Effector memory CD4-positive, alpha-beta T cell (primary cell): Measurements from ENCODE around the gene KNSTRN.

ENCODE experiments used
- DNase-seq, 3 donors: peaks; one replicate each; pipeline ENCODE4 v3.0.0-alpha.2; 2020
- H3K27ac ChIP-seq: 2 replicates; pipeline ENCODE4 v1.7.0; 2013; ENCODE audit warnings: mild to moderate bottlenecking, low read length, moderate library complexity; ENCODE audit not compliant: insufficient read depth, poor library complexity, severe bottlenecking
- H3K27me3 ChIP-seq: replicated peaks from 2 replicates; pipeline ENCODE4 v1.7.0; 2013; ENCODE audit warnings: mild to moderate bottlenecking, low read length; ENCODE audit not compliant: insufficient read depth, control insufficient read depth, poor library complexity, severe bottlenecking
- H3K36me3 ChIP-seq: 2 replicates; pipeline ENCODE4 v1.7.0; 2013; ENCODE audit warnings: mild to moderate bottlenecking, low read length, moderate library complexity; ENCODE audit not compliant: control insufficient read depth, insufficient read depth
- H3K4me1 ChIP-seq: 2 replicates; pipeline ENCODE4 v1.7.0; 2013; ENCODE audit warnings: low read length, mild to moderate bottlenecking; ENCODE audit not compliant: control insufficient read depth, insufficient read depth, poor library complexity, severe bottlenecking
- H3K4me3 ChIP-seq: 2 replicates; pipeline ENCODE4 v1.7.0; 2013; ENCODE audit warnings: low read length, low read depth, mild to moderate bottlenecking; ENCODE audit not compliant: insufficient read depth, poor library complexity, severe bottlenecking
- H3K9me3 ChIP-seq: 2 replicates; pipeline ENCODE4 v1.7.0; 2013; ENCODE audit warnings: mild to moderate bottlenecking, low read length, moderate library complexity; ENCODE audit not compliant: control insufficient read depth

KNSTRN gene

GRCh38 chr15:40379374-40379773, 3.1 kb upstream of the KNSTRN start:
- no peaks in the 10 kb centered on the region for H3K27me3 ChIP-seq
- no peaks in the 10 kb centered on the region for H3K36me3 ChIP-seq
- no peak for DNase-seq
- H3K27ac ChIP-seq = no peak overlapping the region
- H3K4me1 ChIP-seq = peaks cover 5% of the 10 kb centered on the region
- H3K4me3 ChIP-seq = no peak overlapping the region
- no peaks in the 10 kb centered on the region for H3K9me3 ChIP-seq

- DNase-seq = no peak
- no peak overlapping the region for H3K27ac ChIP-seq
- H3K4me3 ChIP-seq = no peak overlapping the region
These were observed 2.7 kb upstream of the KNSTRN start for GRCh38 chr15:40379853-40380252.

GRCh38 chr15:40380636-40381035, 1.9 kb upstream of the KNSTRN start:
- Histone ChIP-seq H3K4me1 (peaks cover 5% of the 10 kb centered on the region), H3K27ac (no peak overlapping the region), H3K9me3 (no peaks in the 10 kb centered on the region), H3K4me3 (no peak overlapping the region), H3K27me3 (no peaks in the 10 kb centered on the region), H3K36me3 (no peaks in the 10 kb centered on the region)
- DNase-seq = no peak

More at GRCh38 chr15:40379853-40380252, 2.7 kb upstream of the KNSTRN start:
- Histone ChIP-seq H3K27me3 (no peaks in the 10 kb centered on the region), H3K36me3 (no peaks in the 10 kb centered on the region), H3K4me1 (peaks cover 5% of the 10 kb centered on the region), H3K9me3 (no peaks in the 10 kb centered on the region)

- Histone ChIP-seq H3K4me1 (peaks cover 5% of the 10 kb centered on the region), H3K27me3 (no peaks in the 10 kb centered on the region), H3K4me3 (no peak overlapping the region), H3K27ac (no peak overlapping the region), H3K9me3 (no peaks in the 10 kb centered on the region), H3K36me3 (peaks cover 5% of the 10 kb centered on the region)
- no peak for DNase-seq
These were observed 547 bp upstream of the KNSTRN start for GRCh38 chr15:40381818-40382529.

GRCh38 chr15:40386480-40386879, 4.0 kb downstream of the KNSTRN start:
- H3K36me3 ChIP-seq = peaks cover 18% of the 10 kb centered on the region
- no peaks in the 10 kb centered on the region for H3K9me3 ChIP-seq
- no peak overlapping the region for H3K4me3 ChIP-seq
- no peak for DNase-seq
- no peak overlapping the region for H3K27ac ChIP-seq
- H3K27me3 ChIP-seq = no peaks in the 10 kb centered on the region
- H3K4me1 ChIP-seq = peaks cover 5% of the 10 kb centered on the region

- Histone ChIP-seq H3K4me3 (no peak overlapping the region), H3K4me1 (no peaks in the 10 kb centered on the region), H3K9me3 (no peaks in the 10 kb centered on the region), H3K36me3 (peaks cover 30% of the 10 kb centered on the region), H3K27me3 (no peaks in the 10 kb centered on the region), H3K27ac (no peak overlapping the region)
- DNase-seq = no peak
These were observed 6.7 kb downstream of the KNSTRN start for GRCh38 chr15:40388941-40389823.

- peaks cover 30% of the 10 kb centered on the region for H3K36me3 ChIP-seq
- H3K4me1 ChIP-seq = no peaks in the 10 kb centered on the region
- no peak overlapping the region for H3K4me3 ChIP-seq
- no peak for DNase-seq
- H3K9me3 ChIP-seq = no peaks in the 10 kb centered on the region
- H3K27me3 ChIP-seq = no peaks in the 10 kb centered on the region
- no peak overlapping the region for H3K27ac ChIP-seq
These were observed 7.5 kb downstream of the KNSTRN start for GRCh38 chr15:40389824-40390595.

GRCh38 chr15:40392986-40393948, 10.7 kb downstream of the KNSTRN start:
- Histone ChIP-seq H3K4me1 (no peaks in the 10 kb centered on the region), H3K27ac (no peak overlapping the region), H3K27me3 (no peaks in the 10 kb centered on the region), H3K9me3 (no peaks in the 10 kb centered on the region), H3K4me3 (no peak overlapping the region), H3K36me3 (peaks cover 25% of the 10 kb centered on the region)
- no peak for DNase-seq

GRCh38 chr15:40397688-40398412, 15.3 kb downstream of the KNSTRN start:
- Histone ChIP-seq H3K4me1 (peaks cover 6% of the 10 kb centered on the region), H3K27ac (no peak overlapping the region), H3K27me3 (no peaks in the 10 kb centered on the region), H3K4me3 (no peak overlapping the region), H3K36me3 (peaks cover 8% of the 10 kb centered on the region), H3K9me3 (no peaks in the 10 kb centered on the region)
- no peak for DNase-seq
